Measurements from ENCODE around the gene DSC2.

DSC2 gene

DNA sequence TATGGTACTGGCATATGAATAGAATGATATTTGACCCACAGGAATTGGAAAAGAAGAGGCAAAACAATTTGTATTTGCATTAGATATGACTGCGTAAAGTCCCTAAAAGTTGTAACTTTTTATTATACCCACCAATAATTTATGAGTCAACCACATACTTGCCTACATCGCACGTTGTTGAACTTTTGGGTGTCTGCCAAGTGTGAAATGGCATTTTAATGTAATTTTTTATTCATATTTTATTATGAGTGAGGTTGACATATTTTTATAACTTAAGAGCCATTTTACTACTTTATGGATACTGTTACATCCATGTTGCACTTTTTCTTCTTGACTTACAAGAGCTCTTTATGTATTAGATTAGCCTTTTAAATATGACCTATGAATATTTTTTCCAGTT, 4.6 kb downstream of the DSC2 start:
- H3K27ac ChIP-seq: no peak overlapping the region
- TF ChIP-seq ZFX (IDR thresholded peaks at IDR 0.05; ENCODE audit: borderline replicate concordance) (no peak), CTCF (IDR thresholded peaks at IDR 0.05) (no peak)

DNA sequence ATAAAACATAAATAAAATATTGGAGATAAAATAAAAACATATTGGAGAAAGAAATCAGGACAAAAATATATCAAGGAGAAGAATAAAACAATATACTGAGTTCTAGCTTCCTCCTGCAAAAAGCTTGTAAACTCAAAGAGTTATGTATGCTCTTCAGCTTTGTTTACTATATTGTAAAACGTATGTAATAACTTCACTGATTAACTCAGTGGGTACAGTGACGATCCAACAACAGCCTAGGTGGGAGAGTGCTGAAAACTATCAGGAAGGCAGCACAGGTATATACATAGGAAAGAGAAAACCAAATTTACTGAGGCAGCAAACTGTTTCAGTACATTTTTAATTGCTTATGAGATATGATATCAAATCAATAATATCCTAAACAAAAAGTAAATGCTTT, 8.3 kb downstream of the DSC2 start:
- no peak overlapping the region for H3K27ac ChIP-seq
- TF ChIP-seq ZFX (IDR thresholded peaks at IDR 0.05; ENCODE audit: borderline replicate concordance) (no peak), CTCF (IDR thresholded peaks at IDR 0.05) (no peak)

DNA sequence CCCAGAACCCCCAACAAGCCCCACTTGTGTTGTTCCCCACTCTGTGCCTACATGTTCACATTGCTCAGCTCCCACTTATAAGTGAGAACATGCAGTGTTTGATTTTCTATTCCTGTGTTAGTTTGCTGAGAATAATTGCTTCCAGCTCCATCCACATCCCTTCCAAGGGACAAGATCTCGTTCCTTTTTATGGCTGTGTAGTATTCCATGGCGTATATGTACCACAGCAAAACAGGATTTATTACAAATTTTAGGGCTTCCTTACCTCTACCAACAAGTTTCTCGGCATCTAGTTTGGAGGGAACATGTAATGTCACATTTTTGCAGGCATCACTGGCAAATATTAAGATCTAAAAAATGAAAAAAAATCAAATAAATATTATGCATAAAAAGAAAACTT, 8.9 kb downstream of the DSC2 start:
- no peak for TF ChIP-seq ZFX (IDR thresholded peaks at IDR 0.05; ENCODE audit: borderline replicate concordance)
- no peak for TF ChIP-seq CTCF (IDR thresholded peaks at IDR 0.05)
- no peak overlapping the region for H3K27ac ChIP-seq

GRCh38 chr18:31091350-31091749, 10.9 kb downstream of the DSC2 start:
- TF ChIP-seq CTCF (IDR thresholded peaks at IDR 0.05): no peak
- no peak for TF ChIP-seq ZFX (IDR thresholded peaks at IDR 0.05; ENCODE audit: borderline replicate concordance)
- no peak overlapping the region for H3K27ac ChIP-seq

DNA sequence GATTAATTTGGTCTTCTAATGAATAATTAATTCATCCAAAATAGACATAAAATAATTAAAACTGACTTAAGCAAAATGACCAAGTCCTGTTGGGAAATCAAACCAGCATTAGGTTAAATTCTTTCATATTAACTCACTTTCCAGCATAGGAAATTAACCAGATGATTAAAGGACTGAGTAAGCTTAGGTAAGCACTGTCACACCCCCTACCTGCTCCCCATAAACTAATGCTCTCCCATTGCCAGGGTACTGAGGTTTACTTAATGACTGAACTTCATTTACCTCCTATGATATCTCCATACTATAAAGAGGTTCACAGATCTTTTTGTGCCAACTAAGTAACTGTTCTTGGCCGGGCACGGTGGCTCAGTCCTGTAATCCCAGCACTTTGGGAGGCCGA, 13.7 kb downstream of the DSC2 start:
- no peak overlapping the region for H3K27ac ChIP-seq
- TF ChIP-seq CTCF (IDR thresholded peaks at IDR 0.05) (no peak), ZFX (IDR thresholded peaks at IDR 0.05; ENCODE audit: borderline replicate concordance) (no peak)

DNA sequence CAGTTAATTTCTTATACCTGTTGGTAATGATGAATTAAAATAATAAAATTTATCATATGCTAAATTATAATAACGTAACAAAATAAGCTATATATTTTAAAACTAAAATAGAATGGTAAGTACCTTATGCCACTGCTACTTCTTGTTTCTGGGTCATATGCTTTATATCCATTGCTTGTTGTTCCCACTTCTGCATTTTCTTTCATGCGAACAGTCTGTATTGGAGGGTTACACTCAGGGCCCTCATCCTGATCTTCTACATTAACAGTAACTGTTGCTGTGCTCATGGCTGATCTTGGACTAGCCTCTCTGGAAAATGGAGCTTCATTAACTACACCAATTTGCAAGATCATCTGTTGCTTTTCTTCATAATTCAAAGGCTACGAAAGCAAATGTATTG, 22.2 kb downstream of the DSC2 start:
- no peak overlapping the region for H3K27ac ChIP-seq
- no peak for TF ChIP-seq CTCF (IDR thresholded peaks at IDR 0.05)
- no peak for TF ChIP-seq ZFX (IDR thresholded peaks at IDR 0.05; ENCODE audit: borderline replicate concordance)

DNA sequence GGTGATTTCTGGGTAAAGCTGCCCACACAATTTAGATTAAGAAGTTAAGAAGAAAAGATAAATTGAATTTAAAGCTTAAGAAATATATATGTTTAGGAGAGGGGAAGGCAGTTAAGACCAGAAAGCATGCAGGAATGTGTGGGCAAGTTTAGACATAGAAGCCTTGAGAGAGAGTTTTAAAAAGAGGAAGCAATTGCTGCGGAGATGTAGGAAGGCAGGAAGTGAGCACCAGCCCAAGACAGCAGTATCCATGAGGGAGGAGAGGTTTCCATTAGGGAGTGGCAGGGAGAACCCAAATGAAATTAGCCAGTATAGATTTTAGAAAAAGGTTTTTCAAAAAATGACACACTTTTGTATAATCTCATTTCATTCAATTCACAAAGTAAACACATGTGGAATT, 24.3 kb downstream of the DSC2 start:
- no peak overlapping the region for H3K27ac ChIP-seq
- TF ChIP-seq ZFX (IDR thresholded peaks at IDR 0.05; ENCODE audit: borderline replicate concordance): no peak
- TF ChIP-seq CTCF (IDR thresholded peaks at IDR 0.05): no peak
